ENCODE results near the gene CHRM3.

The CHRM3 gene

DNA sequence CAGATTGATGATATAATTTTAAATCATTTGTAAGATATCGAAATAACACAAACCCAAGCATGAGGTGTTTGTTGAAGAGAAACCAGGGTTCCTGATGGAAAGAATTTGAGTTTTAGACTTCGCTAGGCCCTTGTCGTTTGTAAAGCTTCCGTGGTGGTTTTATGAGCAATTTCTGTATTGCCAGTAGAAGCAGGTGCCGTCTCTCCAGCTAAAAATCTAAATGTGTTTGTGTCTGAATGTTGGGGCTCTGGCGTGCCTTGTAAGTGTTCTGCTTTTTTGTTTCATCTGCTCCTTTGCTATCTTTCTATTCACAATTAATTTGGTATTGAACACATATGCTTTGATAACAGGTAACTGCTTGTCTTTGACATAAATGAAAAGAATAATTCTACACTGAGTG lies 27.5 kb downstream of the CHRM3 start:
- DNase-seq (ENCODE audit: low read depth) = no peak

DNA sequence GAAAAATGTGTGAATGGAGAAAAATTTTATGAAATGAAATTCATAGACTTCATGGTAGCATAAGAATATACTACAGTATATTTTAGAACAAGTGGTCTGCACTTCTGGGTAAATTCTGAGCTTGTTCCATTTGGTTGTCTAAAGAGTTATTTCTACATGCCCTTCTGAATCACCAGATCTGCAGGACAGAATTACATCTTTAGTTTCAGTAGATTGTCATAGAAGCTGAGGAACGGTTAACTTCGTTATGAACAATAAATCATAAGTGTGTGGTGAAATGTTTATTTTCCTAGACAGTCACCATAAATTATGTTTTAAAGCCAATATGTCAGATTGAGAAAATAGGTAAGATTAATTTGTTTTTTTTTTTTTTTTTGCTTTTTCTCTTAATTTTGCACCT lies 30.9 kb downstream of the CHRM3 start:
- DNase-seq (ENCODE audit: low read depth) = no peak

DNA sequence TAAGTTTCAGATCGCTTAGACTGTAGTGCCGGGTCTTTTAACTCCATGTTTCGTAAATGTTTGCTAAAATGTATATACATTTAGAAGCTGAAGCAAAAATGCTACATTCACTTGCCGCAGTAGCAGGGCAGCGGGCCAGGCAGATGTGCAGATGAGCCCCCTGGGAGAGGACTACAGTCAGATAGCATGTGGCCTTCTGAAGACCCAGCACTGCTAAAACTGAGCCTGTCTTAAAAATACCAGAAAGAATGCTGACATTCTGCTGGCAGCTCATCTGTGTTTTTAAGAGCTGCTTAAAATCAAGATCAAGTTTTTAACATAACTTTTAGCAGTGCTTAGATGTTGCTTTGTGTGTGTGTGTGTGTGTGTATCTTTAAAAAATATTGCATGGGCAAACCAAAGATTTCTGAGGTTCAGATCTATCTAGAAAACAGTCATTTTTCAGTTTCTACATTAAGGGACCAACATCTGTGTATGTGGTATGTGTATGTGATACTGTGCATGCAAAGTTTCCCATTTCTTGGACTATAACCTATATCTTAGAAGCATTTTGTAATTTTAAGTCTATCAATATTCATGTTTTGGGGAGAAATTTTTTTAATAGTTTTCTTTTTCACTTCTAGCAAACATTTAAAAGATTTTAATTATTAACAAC lies 31.7 kb downstream of the CHRM3 start:
- DNase-seq (ENCODE audit: low read depth) = no peak

DNA sequence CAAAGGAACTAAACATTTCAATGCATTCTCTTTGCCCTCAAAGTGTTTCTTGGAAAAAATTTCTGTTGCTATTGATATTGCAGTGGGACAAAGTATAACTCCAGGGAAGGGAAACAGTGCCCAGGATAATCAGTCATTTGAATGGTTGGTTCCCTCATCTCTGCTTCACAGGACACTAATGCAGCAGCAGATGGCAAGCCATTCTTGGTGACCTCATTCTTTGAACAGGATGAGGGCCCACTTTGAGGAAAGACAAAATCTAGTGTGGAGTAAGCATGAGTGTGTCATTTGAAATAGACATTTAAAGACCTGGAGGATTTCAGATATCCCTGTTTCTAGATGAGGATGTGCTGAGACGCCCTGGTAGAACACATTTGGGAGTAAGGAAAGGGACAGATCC lies 32.3 kb downstream of the CHRM3 start:
- DNase-seq (ENCODE audit: low read depth) = no peak

DNA sequence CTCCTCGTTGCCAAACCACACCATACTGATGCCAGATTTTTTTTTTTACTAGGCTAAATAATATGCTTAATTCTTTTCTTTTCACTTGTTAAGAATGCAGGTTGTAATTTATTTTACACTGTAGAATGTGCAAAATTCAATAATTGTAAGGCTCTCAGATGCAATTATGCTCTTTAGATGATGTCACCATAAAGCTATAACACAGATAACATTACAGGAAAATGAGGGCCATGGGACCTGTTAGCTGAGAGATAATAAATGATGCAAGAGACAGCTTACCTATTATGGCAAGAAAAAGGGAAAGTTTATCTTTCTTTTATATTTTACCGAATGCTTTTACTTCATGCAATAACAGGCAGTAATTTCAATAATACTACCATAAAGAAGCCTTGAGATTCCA lies 35.4 kb downstream of the CHRM3 start:
- DNase-seq (ENCODE audit: low read depth) = no peak

DNA sequence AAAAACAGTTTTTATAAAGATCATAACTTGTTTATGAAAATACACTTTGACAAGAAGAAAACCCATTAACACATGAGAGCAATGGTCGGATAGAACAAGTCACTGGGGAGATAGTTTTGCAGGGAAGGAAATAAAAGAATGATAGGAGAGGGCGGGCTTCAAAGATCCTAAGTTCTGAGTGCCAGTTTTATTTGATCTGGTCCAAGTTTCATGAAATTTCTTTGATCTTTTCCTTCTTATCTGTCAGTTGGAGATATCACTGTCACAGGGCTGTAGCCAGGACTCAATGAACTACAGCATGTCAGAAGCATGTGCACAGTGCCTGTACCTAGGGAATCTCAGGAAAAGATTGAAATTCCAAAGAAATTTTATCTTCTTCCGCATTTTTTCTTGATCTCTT lies 36.5 kb downstream of the CHRM3 start:
- DNase-seq (ENCODE audit: low read depth) = no peak

DNA sequence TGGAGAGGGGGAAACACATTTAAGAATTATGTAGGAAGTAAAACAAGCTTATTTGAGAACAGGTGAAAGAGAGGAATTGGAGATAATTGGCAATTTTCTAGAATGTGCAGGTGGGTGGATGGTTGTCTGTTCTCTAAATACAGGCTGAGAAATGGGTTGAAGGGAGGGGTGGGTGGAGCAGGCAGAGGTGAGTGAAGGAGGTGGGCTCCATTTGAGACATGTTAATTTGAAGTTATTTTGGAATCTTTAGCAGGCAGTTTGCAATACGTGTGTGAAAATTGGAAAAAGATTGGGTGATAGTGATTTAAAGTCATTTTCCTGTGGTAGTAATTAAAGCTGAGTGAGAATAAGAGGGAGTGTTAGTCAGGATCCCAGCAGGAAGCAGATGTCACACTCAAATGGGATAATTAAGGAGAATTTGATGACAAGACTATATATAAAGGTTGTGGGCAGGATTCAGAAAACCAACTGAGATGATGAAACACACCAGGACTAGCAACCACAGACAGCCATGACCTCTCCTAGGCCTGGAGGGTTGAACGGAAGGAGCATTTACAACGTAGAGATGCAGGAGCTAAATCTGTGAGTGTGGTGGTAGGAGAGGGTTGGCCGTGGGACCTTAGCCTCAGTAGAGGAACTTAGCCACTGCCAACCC lies 40.6 kb downstream of the CHRM3 start:
- no peak for DNase-seq (ENCODE audit: low read depth)

DNA sequence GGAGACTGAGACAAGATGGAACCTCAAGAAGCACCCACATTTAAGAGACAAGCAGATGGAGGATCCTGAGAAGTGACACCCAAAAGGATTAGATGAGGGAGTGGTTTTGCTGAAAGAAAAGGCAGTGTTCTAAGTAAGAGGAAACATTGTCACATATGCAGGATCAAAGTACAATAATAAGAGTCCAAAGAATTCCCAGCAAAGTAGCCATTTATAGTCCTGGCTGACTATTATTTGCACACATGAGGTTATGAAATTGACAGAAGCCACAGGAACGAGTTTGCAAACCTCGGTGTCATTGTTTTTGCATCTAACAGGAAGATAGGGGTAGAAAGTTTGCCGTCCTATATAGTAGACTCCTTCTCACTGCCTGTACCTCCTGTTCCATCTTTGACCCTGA lies 41.3 kb downstream of the CHRM3 start:
- no peak for DNase-seq (ENCODE audit: low read depth)

DNA sequence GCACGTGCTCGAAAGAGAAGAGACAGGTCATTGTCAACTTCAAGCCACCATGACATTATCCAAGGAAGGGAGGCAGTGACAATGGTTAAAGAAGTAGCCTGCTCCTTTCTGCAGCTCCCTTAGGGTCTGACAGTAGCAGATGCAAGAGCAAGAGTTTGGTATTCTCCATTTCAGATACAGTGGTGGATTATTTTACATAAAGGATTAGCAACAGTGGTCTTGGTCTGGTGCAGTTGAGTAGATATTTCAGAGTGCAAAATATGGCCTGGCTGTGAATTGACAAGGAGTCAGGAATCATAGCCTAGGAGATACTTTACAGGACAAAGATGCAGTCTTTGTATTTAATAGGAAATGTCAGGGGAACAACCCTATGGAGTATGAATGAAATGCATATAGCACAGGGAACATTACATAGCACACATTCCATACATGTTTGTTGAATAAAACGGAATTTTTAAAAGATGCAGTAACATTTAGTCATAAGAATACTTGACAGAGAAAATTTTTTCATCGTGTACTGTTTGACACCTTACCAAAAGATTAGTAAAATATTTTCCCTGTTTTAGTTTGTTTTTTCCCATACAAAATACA lies 41.8 kb downstream of the CHRM3 start:
- DNase-seq (ENCODE audit: low read depth) = no peak

DNA sequence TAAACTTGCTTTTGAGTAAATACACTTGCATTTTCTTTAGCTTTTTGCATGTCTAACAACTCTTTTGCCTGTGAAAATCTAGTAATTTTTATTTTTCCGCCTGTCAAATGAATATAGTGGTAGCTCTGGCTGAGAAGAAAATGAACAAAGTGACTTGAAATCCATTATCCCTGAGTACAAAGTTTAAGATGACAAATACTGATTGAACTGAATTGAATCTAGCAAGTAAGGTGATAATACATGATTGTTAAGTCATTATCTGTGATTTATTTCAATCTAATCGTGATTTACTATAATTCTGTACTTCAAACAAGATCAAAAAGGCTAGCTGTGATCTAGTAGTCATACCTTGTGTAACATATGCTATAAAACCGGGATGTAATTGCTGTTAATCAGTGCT lies 42.8 kb downstream of the CHRM3 start:
- DNase-seq (ENCODE audit: low read depth) = no peak

DNA sequence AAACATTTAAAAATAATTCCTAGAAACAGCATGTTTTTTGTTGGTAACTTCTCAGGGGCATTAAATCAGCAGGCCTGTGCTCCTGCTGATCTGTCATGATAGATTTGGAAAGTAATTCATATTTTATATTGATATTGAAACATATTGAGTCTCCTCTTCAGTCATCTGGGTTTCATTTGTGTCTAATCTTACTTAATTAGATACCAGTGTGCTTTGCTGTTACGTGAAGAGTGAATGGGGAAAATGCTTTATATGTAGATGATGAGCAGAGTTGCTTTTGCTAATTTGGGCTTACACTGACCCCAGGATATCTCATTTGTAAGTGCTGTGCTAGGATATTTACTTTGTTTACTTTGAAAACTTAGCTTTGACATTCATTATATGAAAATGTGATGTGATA lies 45.9 kb downstream of the CHRM3 start:
- DNase-seq (ENCODE audit: low read depth) = no peak

DNA sequence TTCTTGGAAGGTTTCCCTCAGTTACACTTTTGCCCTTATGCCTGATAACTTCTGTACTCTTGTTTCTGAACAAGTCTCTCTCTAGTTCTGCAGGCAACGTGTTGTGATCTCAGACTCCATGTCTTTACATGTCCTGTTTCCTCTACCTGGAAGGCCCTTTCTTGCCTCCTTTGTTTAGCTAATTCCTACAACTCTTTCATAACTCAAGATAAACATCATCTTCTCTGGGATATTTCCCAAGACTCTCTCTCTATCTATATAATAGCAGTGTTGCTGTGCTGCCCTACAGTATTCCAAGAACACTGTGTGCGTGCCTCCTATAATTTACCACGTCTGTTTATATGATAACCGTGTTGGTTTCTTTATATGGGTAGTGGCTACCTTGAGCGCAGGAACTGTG lies 47.8 kb downstream of the CHRM3 start:
- no peak for DNase-seq (ENCODE audit: low read depth)
